H9 (cell line): ENCODE data around the gene CRYBA2. TPM values are rescaled to one million over a fixed set of nuclear protein-coding genes. Genes with fewer than 3 reads are reported as not detected.

Experiments used
- DNase-seq: peaks from one replicate; pipeline ENCODE4 v3.0.0-alpha.2; 2017
- H2AFZ ChIP-seq: one replicate; pipeline ENCODE4 v1.6.1; 2013; ENCODE audit warnings: mild to moderate bottlenecking, low read length, control low read depth, moderate library complexity
- H2AK5ac ChIP-seq: 2 replicates; pipeline ENCODE4 v1.6.1; 2013; ENCODE audit warnings: low read length, control low read depth, mixed read lengths; ENCODE audit not compliant: insufficient read length
- H2BK120ac ChIP-seq: one replicate; pipeline ENCODE4 v1.6.1; 2013; ENCODE audit warnings: low read depth, mild to moderate bottlenecking, low read length, control low read depth, inconsistent platforms; ENCODE audit not compliant: poor library complexity, severe bottlenecking
- H2BK12ac ChIP-seq: 2 replicates; pipeline ENCODE4 v1.6.1; 2013; ENCODE audit warnings: low read length, control low read depth, mixed read lengths, low read depth; ENCODE audit not compliant: insufficient read length
- H2BK15ac ChIP-seq: 2 replicates; pipeline ENCODE4 v1.6.1; 2013; ENCODE audit warnings: low read depth, low read length, control low read depth
- H2BK20ac ChIP-seq: one replicate; pipeline ENCODE4 v1.6.1; 2013; ENCODE audit warnings: low read depth, mild to moderate bottlenecking, low read length, control low read depth, inconsistent platforms; ENCODE audit not compliant: poor library complexity, severe bottlenecking
- H2BK5ac ChIP-seq: 2 replicates; pipeline ENCODE4 v1.6.1; 2013; ENCODE audit warnings: low read length, control low read depth, mixed read lengths; ENCODE audit not compliant: insufficient read length
- H3K14ac ChIP-seq: 2 replicates; pipeline ENCODE4 v1.6.1; 2013; ENCODE audit warnings: low read length, control low read depth; ENCODE audit not compliant: insufficient read depth
- H3K18ac ChIP-seq: 2 replicates; pipeline ENCODE4 v1.6.1; 2013; ENCODE audit warnings: low read depth, mild to moderate bottlenecking, mixed read lengths, low read length, control low read depth; ENCODE audit not compliant: insufficient read length
- H3K23ac ChIP-seq: 2 replicates; pipeline ENCODE4 v1.6.1; 2013; ENCODE audit warnings: low read length, control low read depth, mixed read lengths, low read depth; ENCODE audit not compliant: insufficient read length
- H3K23me2 ChIP-seq: 2 replicates; pipeline ENCODE4 v1.6.1; 2013; ENCODE audit warnings: low read depth, mild to moderate bottlenecking, mixed read lengths, low read length, control low read depth; ENCODE audit not compliant: insufficient read length, poor library complexity, severe bottlenecking
- H3K27ac ChIP-seq: 2 replicates; pipeline ENCODE4 v1.5.1; 2013; ENCODE audit warnings: low read length, control low read depth, mixed read lengths, low read depth; ENCODE audit not compliant: insufficient read length
- H3K27me3 ChIP-seq: 2 replicates; pipeline ENCODE4 v1.6.1; 2013; ENCODE audit warnings: low read length, control low read depth, inconsistent platforms; ENCODE audit not compliant: insufficient read depth
- H3K4ac ChIP-seq: 2 replicates; pipeline ENCODE4 v1.6.1; 2013; ENCODE audit warnings: low read depth, mild to moderate bottlenecking, control low read depth, inconsistent platforms, low read length, moderate library complexity
- H3K4me1 ChIP-seq: 2 replicates; pipeline ENCODE4 v1.6.1; 2013; ENCODE audit warnings: low read length, control low read depth, inconsistent platforms; ENCODE audit not compliant: insufficient read depth
- H3K4me2 ChIP-seq: 2 replicates; pipeline ENCODE4 v1.6.1; 2013; ENCODE audit warnings: low read length, control low read depth, mixed read lengths; ENCODE audit not compliant: insufficient read length, insufficient read depth
- H3K56ac ChIP-seq: 2 replicates; pipeline ENCODE4 v1.6.1; 2013; ENCODE audit warnings: low read depth, mild to moderate bottlenecking, mixed read lengths, low read length, control low read depth; ENCODE audit not compliant: insufficient read length
- H3K79me1 ChIP-seq: 2 replicates; pipeline ENCODE4 v1.6.1; 2013; ENCODE audit warnings: low read depth, mild to moderate bottlenecking, moderate library complexity, low read length, control low read depth, inconsistent platforms; ENCODE audit not compliant: insufficient read depth, poor library complexity, severe bottlenecking
- H3K79me2 ChIP-seq: 2 replicates; pipeline ENCODE4 v1.6.1; 2013; ENCODE audit warnings: low read length, control low read depth, inconsistent platforms; ENCODE audit not compliant: insufficient read depth
- H3K9ac ChIP-seq: 2 replicates; pipeline ENCODE4 v1.6.1; 2013; ENCODE audit warnings: low read length, control low read depth, mixed read lengths; ENCODE audit not compliant: insufficient read length; ENCODE audit errors: extremely low read depth
- H3K9me3 ChIP-seq: one replicate; pipeline ENCODE4 v1.6.1; 2013; ENCODE audit warnings: low read depth, low read length, inconsistent platforms; ENCODE audit not compliant: control insufficient read depth
- H3T11ph ChIP-seq: one replicate; pipeline ENCODE4 v1.6.1; 2013; ENCODE audit warnings: mild to moderate bottlenecking, low read length, control low read depth, inconsistent platforms
- H4K20me1 ChIP-seq: one replicate; pipeline ENCODE4 v1.6.1; 2013; ENCODE audit not compliant: control insufficient read depth, insufficient read length, insufficient read depth
- H4K5ac ChIP-seq: 2 replicates; pipeline ENCODE4 v1.6.1; 2013; ENCODE audit warnings: low read depth, mild to moderate bottlenecking, mixed read lengths, low read length, control low read depth; ENCODE audit not compliant: insufficient read length
- H4K8ac ChIP-seq: replicated peaks from 2 replicates; pipeline ENCODE4 v1.6.1; 2013; ENCODE audit warnings: low read length, control low read depth, mixed read lengths, low read depth; ENCODE audit not compliant: insufficient read length
- H4K91ac ChIP-seq: 2 replicates; pipeline ENCODE4 v1.6.1; 2013; ENCODE audit warnings: low read depth, mild to moderate bottlenecking, moderate library complexity, mixed read lengths, low read length, control low read depth; ENCODE audit not compliant: insufficient read length
- H3K27ac Mint-ChIP-seq, 3 experiments: 2 replicates in 2 of 3; 3 replicates in 1 of 3; pipeline ENCODE4 v1.8.0; 2020 to 2021; ENCODE audit warnings: mixed read lengths in 3 of 3, mild to moderate bottlenecking in 1 of 3, moderate library complexity in 1 of 3
- H3K27me3 Mint-ChIP-seq: 2 replicates; pipeline ENCODE4 v1.8.0; 2021; ENCODE audit warnings: low read depth, mild to moderate bottlenecking, moderate library complexity, mixed read lengths
- H3K36me3 Mint-ChIP-seq, 3 experiments: 2 replicates in 2 of 3; 3 replicates in 1 of 3; pipeline ENCODE4 v1.8.0; 2020 to 2021; ENCODE audit warnings: low read depth in 3 of 3, mixed read lengths in 3 of 3; ENCODE audit not compliant: insufficient read depth in 1 of 3
- H3K4me1 Mint-ChIP-seq, 2 experiments: 2 replicates each; pipeline ENCODE4 v1.8.0; 2020; ENCODE audit warnings: mixed read lengths in 2 of 2
- H3K4me3 Mint-ChIP-seq, 2 experiments: 2 replicates in 1 of 2; 3 replicates in 1 of 2; pipeline ENCODE4 v1.8.0; 2020 to 2021; ENCODE audit warnings: mild to moderate bottlenecking in 2 of 2, mixed read lengths in 2 of 2, moderate library complexity in 1 of 2
- H3K9me3 Mint-ChIP-seq, 2 experiments: 2 replicates in 1 of 2; 3 replicates in 1 of 2; pipeline ENCODE4 v1.8.0; 2020; ENCODE audit warnings: mild to moderate bottlenecking in 2 of 2, mixed read lengths in 2 of 2, moderate library complexity in 1 of 2
- WGBS: extraction: QIAGEN DNeasy Blood & Tissue Kit; methylation state at CpG from one replicate; pipeline ENCODE4 v1.1.7; 2013; ENCODE audit warnings: missing lambda C conversion rate, low lambda C conversion rate, mixed read lengths; ENCODE audit not compliant: insufficient read length; ENCODE audit errors: extremely low coverage; 5-methylcytosine and 5-hydroxymethylcytosine counted together
- total RNA-seq: library from RNA; stranded (reverse); gene quantifications from 2 replicates; pipeline ENCODE4 v1.2.1, GENCODE V29; 2021
- TF ChIP-seq, protein P1 (sequence below): fragments of 200-600 bp; sonication (generic); conservative IDR thresholded peaks from 3 replicates; pipeline ENCODE4 v1.8.0; 2021; ENCODE audit warnings: antibody characterized with exemption, mild to moderate bottlenecking

Gene CRYBA2
- total RNA-seq, 1 experiment from 2014 or later: not detected

DNA sequence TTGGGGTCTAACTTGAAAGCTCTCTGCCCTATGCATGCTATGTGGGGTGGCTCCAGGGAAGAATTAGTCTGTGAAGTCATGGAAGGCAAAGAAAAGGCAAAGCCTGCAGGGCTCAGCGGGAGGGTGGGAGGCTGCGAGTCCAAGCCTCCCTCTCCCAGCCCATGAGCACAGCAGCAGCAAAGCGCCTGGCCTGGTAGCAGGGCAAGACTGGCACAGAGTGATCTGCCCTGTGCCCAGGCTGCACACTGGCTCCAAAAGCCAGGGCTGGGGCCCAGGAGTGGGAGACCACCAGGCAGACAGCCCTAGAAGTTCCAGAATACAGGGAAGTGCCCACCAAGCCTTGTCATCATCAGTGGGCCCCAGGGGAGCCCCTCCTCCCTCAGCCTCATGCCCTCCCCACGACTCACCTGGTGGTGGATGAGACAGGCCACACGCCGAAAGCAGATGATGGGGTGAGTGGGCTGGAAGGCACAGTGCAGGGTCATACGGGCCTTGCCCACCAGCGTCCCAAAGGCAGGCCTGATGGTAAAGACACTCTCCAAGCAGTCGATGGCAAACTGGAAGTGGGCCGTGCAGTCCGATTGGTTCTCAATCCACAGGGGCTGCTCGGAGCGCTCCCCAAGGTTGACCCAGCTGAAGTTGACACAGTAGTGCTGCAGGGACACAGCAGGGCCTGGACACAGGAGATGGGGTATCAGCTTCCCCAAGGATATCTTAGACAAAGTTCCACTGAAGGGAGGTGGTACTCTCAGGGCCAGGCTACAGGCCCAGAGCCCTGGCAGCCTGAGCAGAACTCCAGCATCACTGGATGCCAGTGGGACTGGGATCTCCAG is 36.0 kb upstream of the CRYBA2 start:
- H2BK5ac ChIP-seq: no peak overlapping the region
- Mint-ChIP-seq H3K27me3 (peaks cover 21% of the 10 kb centered on the region), H3K36me3 (no peaks in the 10 kb centered on the region), H3K4me3 (no peak overlapping the region), H3K27ac (no peak overlapping the region), H3K9me3 (no peaks in the 10 kb centered on the region), H3K4me1 (peaks cover 4% of the 10 kb centered on the region in 2 experiments)
- no peak for DNase-seq
- H3K9ac ChIP-seq: no peak overlapping the region
- H2AK5ac ChIP-seq: no peak overlapping the region
- H3T11ph ChIP-seq: no peak overlapping the region
- WGBS: no CpG with 5 or more reads among the region's 13 CpGs
- H3K23ac ChIP-seq: no peak overlapping the region
- H4K8ac ChIP-seq: no peak overlapping the region
- H3K27ac ChIP-seq: no peak overlapping the region
- H3K4me2 ChIP-seq: no peak overlapping the region
- H2AFZ ChIP-seq: no peak overlapping the region
- H4K91ac ChIP-seq: no peak overlapping the region
- no peak overlapping the region for H2BK12ac ChIP-seq
- H3K14ac ChIP-seq: no peak overlapping the region
- no peak overlapping the region for H3K56ac ChIP-seq
- no peaks in the 10 kb centered on the region for H3K4me1 ChIP-seq
- no peak overlapping the region for H2BK20ac ChIP-seq
- H3K9me3 ChIP-seq: no peaks in the 10 kb centered on the region
- H3K23me2 ChIP-seq: no peaks in the 10 kb centered on the region
- no peaks in the 10 kb centered on the region for H3K79me1 ChIP-seq
- no peak overlapping the region for H3K4ac ChIP-seq
- no peak overlapping the region for H4K5ac ChIP-seq
- no peak overlapping the region for H3K18ac ChIP-seq
- H2BK120ac ChIP-seq: no peak overlapping the region
- H3K27me3 ChIP-seq: no peaks in the 10 kb centered on the region
- H4K20me1 ChIP-seq: no peaks in the 10 kb centered on the region
- no peaks in the 10 kb centered on the region for H3K79me2 ChIP-seq
- H2BK15ac ChIP-seq: no peak overlapping the region
- TF ChIP-seq, protein P1, sequence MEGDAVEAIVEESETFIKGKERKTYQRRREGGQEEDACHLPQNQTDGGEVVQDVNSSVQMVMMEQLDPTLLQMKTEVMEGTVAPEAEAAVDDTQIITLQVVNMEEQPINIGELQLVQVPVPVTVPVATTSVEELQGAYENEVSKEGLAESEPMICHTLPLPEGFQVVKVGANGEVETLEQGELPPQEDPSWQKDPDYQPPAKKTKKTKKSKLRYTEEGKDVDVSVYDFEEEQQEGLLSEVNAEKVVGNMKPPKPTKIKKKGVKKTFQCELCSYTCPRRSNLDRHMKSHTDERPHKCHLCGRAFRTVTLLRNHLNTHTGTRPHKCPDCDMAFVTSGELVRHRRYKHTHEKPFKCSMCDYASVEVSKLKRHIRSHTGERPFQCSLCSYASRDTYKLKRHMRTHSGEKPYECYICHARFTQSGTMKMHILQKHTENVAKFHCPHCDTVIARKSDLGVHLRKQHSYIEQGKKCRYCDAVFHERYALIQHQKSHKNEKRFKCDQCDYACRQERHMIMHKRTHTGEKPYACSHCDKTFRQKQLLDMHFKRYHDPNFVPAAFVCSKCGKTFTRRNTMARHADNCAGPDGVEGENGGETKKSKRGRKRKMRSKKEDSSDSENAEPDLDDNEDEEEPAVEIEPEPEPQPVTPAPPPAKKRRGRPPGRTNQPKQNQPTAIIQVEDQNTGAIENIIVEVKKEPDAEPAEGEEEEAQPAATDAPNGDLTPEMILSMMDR: no peak
